Stimulated activated naive CD8-positive, alpha-beta T cell treated with anti-CD3 and anti-CD28 coated beads, Interleukin-15, amount 100 ng/mL, for 72 hours (primary cell): ENCODE data around the gene TELO2.

Experiments
- ATAC-seq: fragments of 150-1000 bp; cut with Tn5 transposase; 2 replicates; pipeline ENCODE4 v1.10.0; 2021; ENCODE audit warnings: mild to moderate bottlenecking, moderate library complexity
- DNase-seq, 2 donors: peaks; one replicate each; pipeline ENCODE4 v3.0.0; 2021 to 2022
- H3K27ac Mint-ChIP-seq, 2 donors: one replicate each; pipeline ENCODE4 v1.8.0; 2022; ENCODE audit warnings: mild to moderate bottlenecking in 2 of 2, mixed read lengths in 2 of 2, moderate library complexity in 2 of 2
- H3K27me3 Mint-ChIP-seq: one replicate; pipeline ENCODE4 v1.8.0; 2022; ENCODE audit warnings: mixed read lengths
- H3K4me1 Mint-ChIP-seq: one replicate; pipeline ENCODE4 v1.8.0; 2022; ENCODE audit warnings: mild to moderate bottlenecking, mixed read lengths
- H3K4me3 Mint-ChIP-seq, 2 donors: one replicate each; pipeline ENCODE4 v1.8.0; 2022; ENCODE audit warnings: mild to moderate bottlenecking in 2 of 2, mixed read lengths in 2 of 2, moderate library complexity in 1 of 2
- H3K9me3 Mint-ChIP-seq, 2 donors: one replicate each; pipeline ENCODE4 v1.8.0; 2022; ENCODE audit warnings: mixed read lengths in 2 of 2

Gene TELO2

GRCh38 chr16:1497014-1497598 lies 3.9 kb downstream of the TELO2 start:
- Mint-ChIP-seq H3K4me3 (no peak overlapping the region), H3K9me3 (no peaks in the 10 kb centered on the region), H3K27ac (no peak overlapping the region)

GRCh38 chr16:1498899-1499676 lies 5.9 kb downstream of the TELO2 start:
- Mint-ChIP-seq H3K27me3 (no peaks in the 10 kb centered on the region), H3K9me3 (no peaks in the 10 kb centered on the region), H3K4me3 (no peak overlapping the region), H3K4me1 (peaks cover 26% of the 10 kb centered on the region), H3K27ac (peak overlapping the region; percentile 33 to 49)
- ATAC-seq, result no peak
- DNase-seq, result no peak

More at GRCh38 chr16:1497014-1497598, 3.9 kb downstream of the TELO2 start:
- peaks cover 39% of the 10 kb centered on the region for H3K4me1 Mint-ChIP-seq
- no peak for ATAC-seq
- no peaks in the 10 kb centered on the region for H3K27me3 Mint-ChIP-seq
- DNase-seq, result no peak

GRCh38 chr16:1499756-1500464 lies 6.8 kb downstream of the TELO2 start:
- no peaks in the 10 kb centered on the region for H3K27me3 Mint-ChIP-seq
- H3K4me1 Mint-ChIP-seq, result peaks cover 17% of the 10 kb centered on the region
- H3K9me3 Mint-ChIP-seq, result no peaks in the 10 kb centered on the region
- no peak overlapping the region for H3K4me3 Mint-ChIP-seq
- DNase-seq, result no peak
- no peak overlapping the region for H3K27ac Mint-ChIP-seq
- no peak for ATAC-seq

- no peak overlapping the region for H3K27ac Mint-ChIP-seq
Measured at GRCh38 chr16:1500465-1501150, 7.4 kb downstream of the TELO2 start.

GRCh38 chr16:1501630-1502029 lies 8.5 kb downstream of the TELO2 start:
- Mint-ChIP-seq H3K4me3 (no peak overlapping the region), H3K27ac (no peak overlapping the region), H3K27me3 (no peaks in the 10 kb centered on the region), H3K4me1 (peaks cover 6% of the 10 kb centered on the region), H3K9me3 (no peaks in the 10 kb centered on the region)
- ATAC-seq (no peak), DNase-seq (no peak)

More at GRCh38 chr16:1500465-1501150, 7.4 kb downstream of the TELO2 start:
- Mint-ChIP-seq H3K9me3 (no peaks in the 10 kb centered on the region), H3K4me1 (peaks cover 10% of the 10 kb centered on the region), H3K4me3 (no peak overlapping the region), H3K27me3 (no peaks in the 10 kb centered on the region)
- no peak for DNase-seq
- ATAC-seq, result peak; percentile 17

- Mint-ChIP-seq H3K27ac (no peak overlapping the region), H3K9me3 (no peaks in the 10 kb centered on the region), H3K4me1 (peaks cover 6% of the 10 kb centered on the region), H3K27me3 (no peaks in the 10 kb centered on the region), H3K4me3 (no peak overlapping the region)
- DNase-seq, result no peak
- no peak for ATAC-seq
Measured at GRCh38 chr16:1502092-1503004, 9.2 kb downstream of the TELO2 start.

GRCh38 chr16:1503110-1503955 lies 10.2 kb downstream of the TELO2 start:
- Mint-ChIP-seq H3K27me3 (no peaks in the 10 kb centered on the region), H3K4me1 (no peaks in the 10 kb centered on the region), H3K4me3 (no peak overlapping the region), H3K9me3 (no peaks in the 10 kb centered on the region), H3K27ac (no peak overlapping the region)
- no peak for ATAC-seq
- DNase-seq, result no peak

- DNase-seq (no peak), ATAC-seq (no peak)
- Mint-ChIP-seq H3K27me3 (no peaks in the 10 kb centered on the region), H3K9me3 (no peaks in the 10 kb centered on the region), H3K27ac (no peak overlapping the region), H3K4me1 (no peaks in the 10 kb centered on the region), H3K4me3 (no peak overlapping the region)
Measured at GRCh38 chr16:1505073-1505844, 12.1 kb downstream of the TELO2 start.

GRCh38 chr16:1505912-1506311 lies 12.8 kb downstream of the TELO2 start:
- ATAC-seq (no peak), DNase-seq (no peak)
- Mint-ChIP-seq H3K9me3 (no peaks in the 10 kb centered on the region), H3K4me1 (no peaks in the 10 kb centered on the region), H3K27ac (peak overlapping the region in 1 of 2 donors; percentile 86), H3K4me3 (no peak overlapping the region), H3K27me3 (no peaks in the 10 kb centered on the region)

- no peak overlapping the region for H3K4me3 Mint-ChIP-seq
- ATAC-seq, result no peak
- H3K27ac Mint-ChIP-seq, result peak overlapping the region in 1 of 2 donors; percentile 86
- H3K9me3 Mint-ChIP-seq, result no peaks in the 10 kb centered on the region
- H3K4me1 Mint-ChIP-seq, result no peaks in the 10 kb centered on the region
- no peaks in the 10 kb centered on the region for H3K27me3 Mint-ChIP-seq
- no peak for DNase-seq
Measured at GRCh38 chr16:1506494-1507213, 13.5 kb downstream of the TELO2 start.

- H3K4me1 Mint-ChIP-seq, result no peaks in the 10 kb centered on the region
- no peaks in the 10 kb centered on the region for H3K9me3 Mint-ChIP-seq
- H3K27me3 Mint-ChIP-seq, result no peaks in the 10 kb centered on the region
- no peak for ATAC-seq
- H3K4me3 Mint-ChIP-seq, result no peak overlapping the region
- no peak for DNase-seq
- peak overlapping the region in 1 of 2 donors; percentile 27 for H3K27ac Mint-ChIP-seq
Measured at GRCh38 chr16:1508494-1509187, 15.5 kb downstream of the TELO2 start.

- no peaks in the 10 kb centered on the region for H3K9me3 Mint-ChIP-seq
- DNase-seq (no peak), ATAC-seq (no peak)
- no peaks in the 10 kb centered on the region for H3K27me3 Mint-ChIP-seq
- peak overlapping the region in 1 of 2 donors; percentile 34 for H3K27ac Mint-ChIP-seq
- no peaks in the 10 kb centered on the region for H3K4me1 Mint-ChIP-seq
- no peak overlapping the region for H3K4me3 Mint-ChIP-seq
Measured at GRCh38 chr16:1509307-1510221, 16.4 kb downstream of the TELO2 start.
